Neutrophil (primary cell): ENCODE measurements around the gene C1orf216.

Experiments used
- H3K27ac ChIP-seq: fragments of 200-600 bp; sonication (generic); 2 replicates; pipeline ENCODE4 v1.5.1; 2016; ENCODE audit warnings: mild to moderate bottlenecking, moderate library complexity
- H3K27me3 ChIP-seq: fragments of 200-600 bp; sonication (generic); 2 replicates; pipeline ENCODE4 v1.6.0; 2016; ENCODE audit warnings: mild to moderate bottlenecking
- H3K36me3 ChIP-seq: fragments of 200-600 bp; sonication (generic); 2 replicates; pipeline ENCODE4 v1.5.1; 2017
- H3K4me1 ChIP-seq, 2 experiments: fragments of 200-600 bp in 1 of 2; sonication (generic) in 1 of 2; 1 replicate in 1 of 2; 2 replicates in 1 of 2; pipeline versions ENCODE4 v1.5.1 to v1.6.1; 2013 to 2016; ENCODE audit warnings: low read depth in 1 of 2, low read length in 1 of 2, mild to moderate bottlenecking in 1 of 2, moderate library complexity in 1 of 2; ENCODE audit not compliant: control insufficient read depth in 1 of 2, insufficient read depth in 1 of 2
- H3K4me3 ChIP-seq, 2 experiments: fragments of 200-600 bp in 1 of 2; sonication (generic) in 1 of 2; 1 replicate in 1 of 2; 2 replicates in 1 of 2; pipeline ENCODE4 v1.5.1; 2013 to 2016; ENCODE audit warnings: low read depth in 1 of 2, low read length in 1 of 2, mild to moderate bottlenecking in 1 of 2, moderate library complexity in 1 of 2
- H3K9me3 ChIP-seq: fragments of 200-600 bp; sonication (generic); 2 replicates; pipeline ENCODE4 v1.5.1; 2016
- TF ChIP-seq, protein P1 (sequence below): fragments of 200-600 bp; sonication (generic); IDR thresholded peaks from 2 replicates; pipeline ENCODE4 v1.5.1; 2016; ENCODE audit warnings: antibody characterized with exemption

C1orf216 gene, protein sequence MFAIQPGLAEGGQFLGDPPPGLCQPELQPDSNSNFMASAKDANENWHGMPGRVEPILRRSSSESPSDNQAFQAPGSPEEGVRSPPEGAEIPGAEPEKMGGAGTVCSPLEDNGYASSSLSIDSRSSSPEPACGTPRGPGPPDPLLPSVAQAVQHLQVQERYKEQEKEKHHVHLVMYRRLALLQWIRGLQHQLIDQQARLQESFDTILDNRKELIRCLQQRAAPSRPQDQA

DNA sequence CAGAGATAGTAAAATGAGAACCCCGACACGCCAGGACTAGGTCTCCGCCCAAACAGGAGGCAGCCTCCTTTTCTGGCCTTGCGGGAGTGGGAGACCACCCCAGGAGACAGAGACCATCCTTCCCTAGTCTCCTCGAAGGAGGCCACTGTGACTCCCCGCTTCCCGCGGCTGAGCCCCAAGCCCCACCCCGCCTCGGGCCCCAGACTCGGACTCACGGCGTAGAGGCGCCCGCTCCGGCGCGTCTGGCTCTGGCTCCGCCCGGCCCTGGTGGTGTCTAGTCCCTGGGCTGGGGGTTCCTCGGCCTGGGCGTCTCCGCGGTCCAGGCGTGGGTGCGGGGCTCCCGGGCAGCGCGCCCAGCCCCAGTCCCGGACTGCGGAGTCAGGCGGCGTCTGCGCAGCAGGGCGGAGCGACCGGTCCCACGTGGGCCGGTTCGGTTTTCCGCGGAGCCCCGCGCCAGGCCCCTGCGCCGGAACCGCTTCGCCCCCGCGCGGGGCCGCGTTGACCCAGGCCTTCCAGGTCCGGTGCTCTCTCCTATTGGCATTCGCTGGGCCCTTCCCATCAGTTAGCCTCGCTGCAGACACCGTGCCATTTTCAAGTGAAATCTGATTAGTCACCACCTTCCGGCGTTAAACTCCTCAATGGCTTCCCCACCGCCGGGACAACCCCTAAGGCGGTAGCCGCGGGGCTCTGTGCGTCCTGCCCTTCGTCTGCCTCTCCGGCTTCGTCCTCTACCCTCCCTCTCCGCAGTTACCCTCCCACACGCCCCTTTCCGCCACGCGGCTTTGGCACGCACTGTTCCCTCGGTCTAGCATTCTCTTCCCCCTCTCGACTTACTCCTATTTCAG, at the start of gene C1orf216:
C1orf216 (minus strand) TSS at position 393 of the 845 bp plus-strand sequence. CDS start 2,563 bp downstream, outside the sequence.
- Histone ChIP-seq H3K4me3 (peak within 1 kb of the TSS; percentile 78 to 87), H3K36me3 (no peaks in the 10 kb centered on the region), H3K4me1 (peaks cover 15% of the 10 kb centered on the region in 2 experiments), H3K9me3 (no peaks in the 10 kb centered on the region), H3K27ac (no peak within 1 kb of the TSS), H3K27me3 (peaks cover 16% of the 10 kb centered on the region)
- TF ChIP-seq, protein P1, sequence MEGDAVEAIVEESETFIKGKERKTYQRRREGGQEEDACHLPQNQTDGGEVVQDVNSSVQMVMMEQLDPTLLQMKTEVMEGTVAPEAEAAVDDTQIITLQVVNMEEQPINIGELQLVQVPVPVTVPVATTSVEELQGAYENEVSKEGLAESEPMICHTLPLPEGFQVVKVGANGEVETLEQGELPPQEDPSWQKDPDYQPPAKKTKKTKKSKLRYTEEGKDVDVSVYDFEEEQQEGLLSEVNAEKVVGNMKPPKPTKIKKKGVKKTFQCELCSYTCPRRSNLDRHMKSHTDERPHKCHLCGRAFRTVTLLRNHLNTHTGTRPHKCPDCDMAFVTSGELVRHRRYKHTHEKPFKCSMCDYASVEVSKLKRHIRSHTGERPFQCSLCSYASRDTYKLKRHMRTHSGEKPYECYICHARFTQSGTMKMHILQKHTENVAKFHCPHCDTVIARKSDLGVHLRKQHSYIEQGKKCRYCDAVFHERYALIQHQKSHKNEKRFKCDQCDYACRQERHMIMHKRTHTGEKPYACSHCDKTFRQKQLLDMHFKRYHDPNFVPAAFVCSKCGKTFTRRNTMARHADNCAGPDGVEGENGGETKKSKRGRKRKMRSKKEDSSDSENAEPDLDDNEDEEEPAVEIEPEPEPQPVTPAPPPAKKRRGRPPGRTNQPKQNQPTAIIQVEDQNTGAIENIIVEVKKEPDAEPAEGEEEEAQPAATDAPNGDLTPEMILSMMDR = no peak

DNA sequence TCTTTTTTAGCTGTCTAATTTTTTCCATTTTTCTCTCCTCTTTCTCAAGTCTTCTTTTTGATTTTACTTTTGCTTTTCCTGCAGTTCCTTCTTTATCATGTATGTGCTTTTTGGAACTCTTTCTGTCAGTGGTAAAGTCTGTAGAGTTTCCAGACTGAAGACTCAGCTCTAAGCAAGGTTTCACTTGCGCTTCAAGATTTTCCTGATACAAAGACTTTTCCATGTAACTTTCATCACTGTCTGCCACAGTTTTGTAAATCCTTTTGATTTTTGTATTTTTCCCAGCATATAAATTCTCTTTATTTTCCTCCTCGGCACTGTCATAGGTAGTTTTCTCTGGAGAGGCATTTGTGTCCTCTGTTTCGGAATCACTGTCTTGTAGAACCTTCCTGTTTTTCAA, 45.6 kb upstream of the C1orf216 start:
- no peaks in the 10 kb centered on the region for H3K9me3 ChIP-seq
- H3K4me1 ChIP-seq = peaks cover 4 to 15% of the 10 kb centered on the region in 2 experiments
- no peaks in the 10 kb centered on the region for H3K27me3 ChIP-seq
- H3K36me3 ChIP-seq = peaks cover 8% of the 10 kb centered on the region
- H3K4me3 ChIP-seq = no peak overlapping the region
- H3K27ac ChIP-seq = no peak overlapping the region
- TF ChIP-seq, protein P1 = no peak

- Histone ChIP-seq H3K4me1 (peaks cover 0 to 8% of the 10 kb centered on the region in 2 experiments), H3K27ac (no peak overlapping the region), H3K36me3 (peaks cover 14% of the 10 kb centered on the region), H3K9me3 (no peaks in the 10 kb centered on the region), H3K27me3 (no peaks in the 10 kb centered on the region), H3K4me3 (no peak overlapping the region)
- TF ChIP-seq, protein P1 = no peak
These were observed 44.5 kb upstream of the C1orf216 start for GRCh38 chr1:35763201-35763600.

- TF ChIP-seq, protein P1 = no peak
- H3K27me3 ChIP-seq = no peaks in the 10 kb centered on the region
- peaks cover 0 to 8% of the 10 kb centered on the region in 2 experiments for H3K4me1 ChIP-seq
- H3K36me3 ChIP-seq = peaks cover 14% of the 10 kb centered on the region
- no peak overlapping the region for H3K4me3 ChIP-seq
- peak overlapping the region; percentile 14 for H3K27ac ChIP-seq
- H3K9me3 ChIP-seq = no peaks in the 10 kb centered on the region
These were observed 43.5 kb upstream of the C1orf216 start for GRCh38 chr1:35762141-35762540.

- TF ChIP-seq, protein P1 = no peak
- H3K4me1 ChIP-seq = no peaks in the 10 kb centered on the region
- no peak overlapping the region for H3K4me3 ChIP-seq
- H3K9me3 ChIP-seq = no peaks in the 10 kb centered on the region
- H3K36me3 ChIP-seq = peaks cover 19% of the 10 kb centered on the region
- H3K27me3 ChIP-seq = no peaks in the 10 kb centered on the region
- no peak overlapping the region for H3K27ac ChIP-seq
These were observed 37.4 kb upstream of the C1orf216 start for GRCh38 chr1:35756064-35756463.
